Amygdala (tissue), 56 donors: ENCODE data around the gene CLMN.

Experiments used
- DNase-seq, 56 donors: peaks; one replicate each; lab custom pipeline; 2025; lab: John Stamatoyannopoulos, UW

Gene CLMN

DNA sequence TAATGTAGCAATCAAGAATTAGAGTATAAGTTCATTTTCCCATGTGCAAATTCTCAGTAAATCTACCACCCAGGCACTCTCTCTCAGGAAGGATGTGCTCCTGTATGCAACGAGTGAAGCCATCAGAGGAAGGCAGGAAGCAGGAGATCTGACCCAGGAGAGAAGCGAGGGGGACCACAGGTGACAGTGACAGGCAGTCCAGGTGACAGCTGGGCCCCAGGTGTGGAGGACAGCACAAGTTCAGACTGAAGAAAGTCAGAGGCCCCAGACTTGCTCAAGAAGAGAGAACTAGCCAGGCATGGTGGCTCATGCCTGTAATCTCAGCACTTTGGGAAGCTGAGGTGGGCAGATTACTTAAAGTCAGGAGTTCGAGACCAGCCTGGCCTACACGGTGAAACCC lies 13.8 kb downstream of the CLMN start:
- DNase-seq, result no peak

DNA sequence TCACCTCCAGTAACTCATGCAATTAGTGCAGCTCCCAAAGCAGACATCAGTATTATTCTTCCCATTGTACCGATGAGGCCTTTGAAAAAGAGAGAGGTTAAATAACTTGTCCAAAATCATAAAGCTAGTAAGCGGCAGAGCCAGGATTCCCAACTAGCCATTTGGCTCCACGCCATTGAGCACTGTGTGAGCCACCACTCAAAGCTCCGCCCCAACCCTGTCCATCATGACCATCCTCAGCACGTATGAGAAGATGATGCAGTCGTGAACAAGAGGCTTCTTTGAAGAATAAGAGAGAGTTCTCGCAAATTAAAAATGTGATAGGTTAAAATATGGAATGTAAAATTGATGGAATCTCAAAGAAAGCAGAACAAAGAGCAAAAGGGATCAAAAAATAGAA lies 14.6 kb downstream of the CLMN start:
- peak in 23 of 56 donors; percentile 27 to 76 (median 46) for DNase-seq

DNA sequence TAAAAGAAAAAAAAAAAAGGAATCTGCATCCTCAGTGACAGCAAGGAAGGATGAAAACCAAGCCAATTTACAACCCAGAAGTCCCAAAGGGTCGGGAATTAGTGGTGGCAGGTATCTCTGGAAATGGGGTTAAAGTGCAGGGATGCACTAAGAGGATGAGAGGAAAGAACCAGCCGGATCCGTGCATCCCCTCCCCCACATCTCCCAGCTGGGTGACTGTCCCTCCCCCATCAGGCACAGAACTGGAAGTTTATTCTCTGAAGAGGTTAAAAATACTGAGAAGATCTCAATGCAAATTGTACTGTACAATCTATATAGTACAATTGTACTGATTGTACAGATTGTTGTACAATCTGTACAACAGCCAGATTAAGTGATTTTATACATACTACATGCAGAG lies 15.4 kb downstream of the CLMN start:
- DNase-seq, result peak in 1 of 56 donors; percentile 34

DNA sequence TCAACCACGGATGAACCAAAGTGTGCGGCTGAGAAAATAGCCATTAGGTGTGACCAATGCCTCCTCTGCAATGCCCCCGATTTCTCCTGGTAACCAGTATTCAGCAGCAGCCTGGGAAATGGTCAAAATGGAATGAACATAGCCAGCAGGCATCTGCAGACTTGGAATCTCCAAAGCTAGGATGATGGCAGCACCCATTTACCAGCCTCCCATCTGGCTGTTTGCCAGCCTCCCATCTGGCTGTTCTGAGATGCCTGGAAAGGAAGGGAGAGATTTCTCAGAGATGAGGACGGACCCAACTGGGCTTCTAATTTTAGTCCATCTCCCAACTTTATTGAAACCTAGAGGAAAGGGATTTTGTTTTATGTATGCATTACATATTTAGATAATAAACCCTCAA lies 16.2 kb downstream of the CLMN start:
- DNase-seq, result peak in 39 of 56 donors; percentile 27 to 85 (median 55)

DNA sequence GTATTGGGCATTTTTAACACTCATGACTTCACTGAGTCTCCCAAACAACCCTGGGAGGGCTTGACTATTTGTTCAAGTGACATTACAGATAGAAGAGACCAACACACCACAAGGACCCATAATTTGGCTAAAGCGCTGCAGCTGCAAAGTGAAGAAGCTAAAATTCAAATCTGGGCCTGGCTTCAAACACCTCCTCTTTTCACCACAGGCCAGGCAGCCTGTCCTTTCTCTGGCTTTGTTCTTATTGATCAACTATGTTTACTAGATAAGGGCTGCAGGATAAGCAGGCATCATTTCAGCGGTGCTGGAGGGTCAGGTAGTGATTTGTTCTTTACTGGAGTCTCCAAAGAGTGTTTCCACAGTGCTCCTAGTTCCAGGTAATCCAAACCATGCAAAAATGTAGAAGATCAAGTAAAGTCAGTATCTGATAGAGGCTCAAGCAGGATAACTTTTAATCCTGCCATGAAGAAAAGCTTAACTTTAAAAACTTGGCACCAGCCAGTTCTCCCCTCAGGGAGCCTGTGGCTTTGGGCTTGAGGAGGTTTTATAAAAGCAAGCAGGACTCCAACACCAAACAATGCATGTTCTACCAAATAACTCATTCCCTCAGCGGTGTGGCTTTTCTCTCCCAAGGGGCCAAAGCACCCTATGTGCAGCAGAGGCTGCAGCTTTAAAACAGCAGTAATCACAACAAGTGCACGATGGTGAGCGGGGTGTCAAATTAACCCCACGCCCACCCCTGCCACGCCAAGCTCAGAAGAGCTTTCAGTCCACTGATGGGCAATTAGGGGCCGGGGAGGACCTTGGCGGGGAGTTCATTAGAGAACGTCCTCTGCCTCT lies 16.8 kb downstream of the CLMN start:
- DNase-seq, result no peak

DNA sequence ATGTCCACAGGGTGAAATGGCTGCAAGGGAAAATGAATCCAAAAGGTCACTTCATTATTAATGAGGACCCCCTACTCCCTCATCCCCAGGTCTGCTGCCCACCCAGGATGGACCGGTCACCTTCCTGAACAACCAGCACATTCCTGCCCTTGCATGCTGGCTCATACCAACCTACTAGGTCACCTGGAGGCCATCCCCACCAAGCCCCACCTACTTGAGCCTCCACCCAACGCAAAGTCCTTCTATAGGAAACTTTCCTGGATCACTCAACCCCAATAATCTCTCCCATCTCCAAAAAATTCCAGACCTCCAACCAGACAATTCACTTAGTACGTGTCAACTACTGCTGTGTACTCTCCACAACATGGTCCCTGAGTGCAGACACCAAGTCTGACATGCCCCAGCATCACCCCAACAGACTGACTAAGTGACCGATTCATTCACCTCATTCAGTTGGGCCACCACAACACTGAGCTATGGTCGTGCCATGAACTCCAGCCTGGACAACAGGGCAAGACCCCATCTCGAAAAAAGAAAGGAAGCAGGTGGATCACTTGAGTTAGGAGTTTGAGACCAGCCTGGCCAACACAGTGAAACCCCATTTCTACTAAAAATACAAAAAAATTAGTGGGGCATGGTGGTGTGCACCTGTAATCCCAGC lies 18.1 kb downstream of the CLMN start:
- no peak for DNase-seq

DNA sequence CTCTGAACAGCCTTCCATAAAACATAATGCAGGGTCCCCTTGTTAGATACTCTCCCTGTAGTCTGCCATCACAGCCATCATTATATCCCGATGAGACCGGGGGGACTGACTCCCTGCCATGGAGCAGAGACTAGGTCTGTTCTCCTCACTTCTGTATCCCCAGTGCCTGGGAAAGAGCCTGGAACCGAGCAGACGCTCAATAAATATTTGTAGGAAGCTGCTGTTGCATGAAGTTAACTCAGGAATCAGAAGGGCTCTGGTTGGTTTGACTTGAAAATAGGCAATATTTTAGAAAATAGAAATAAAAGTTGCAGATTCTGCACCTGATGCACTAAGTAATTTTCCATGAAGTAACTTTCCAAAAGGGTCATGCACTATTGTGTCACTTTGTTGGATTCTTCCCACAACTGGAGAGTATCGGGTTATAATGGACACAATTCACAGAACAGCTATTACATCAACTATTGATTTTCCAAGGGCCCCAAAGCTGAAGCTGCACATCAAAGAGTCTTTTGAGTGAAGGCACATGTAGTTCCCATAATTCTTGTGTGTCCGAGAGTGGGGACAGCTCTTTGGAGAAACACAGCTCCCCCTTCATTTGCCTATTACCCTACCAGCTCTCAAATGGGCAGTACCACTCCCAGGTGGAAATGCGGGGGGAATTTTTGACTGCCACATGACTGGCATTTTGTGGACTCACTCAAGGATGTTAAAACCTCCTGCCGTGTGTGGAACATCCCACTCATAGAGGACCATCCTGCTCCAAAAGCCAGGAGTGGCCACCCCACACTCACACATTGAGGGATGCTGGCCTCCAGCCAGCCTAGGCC lies 18.8 kb downstream of the CLMN start:
- DNase-seq, result peak in 39 of 56 donors; percentile 29 to 93 (median 63)

DNA sequence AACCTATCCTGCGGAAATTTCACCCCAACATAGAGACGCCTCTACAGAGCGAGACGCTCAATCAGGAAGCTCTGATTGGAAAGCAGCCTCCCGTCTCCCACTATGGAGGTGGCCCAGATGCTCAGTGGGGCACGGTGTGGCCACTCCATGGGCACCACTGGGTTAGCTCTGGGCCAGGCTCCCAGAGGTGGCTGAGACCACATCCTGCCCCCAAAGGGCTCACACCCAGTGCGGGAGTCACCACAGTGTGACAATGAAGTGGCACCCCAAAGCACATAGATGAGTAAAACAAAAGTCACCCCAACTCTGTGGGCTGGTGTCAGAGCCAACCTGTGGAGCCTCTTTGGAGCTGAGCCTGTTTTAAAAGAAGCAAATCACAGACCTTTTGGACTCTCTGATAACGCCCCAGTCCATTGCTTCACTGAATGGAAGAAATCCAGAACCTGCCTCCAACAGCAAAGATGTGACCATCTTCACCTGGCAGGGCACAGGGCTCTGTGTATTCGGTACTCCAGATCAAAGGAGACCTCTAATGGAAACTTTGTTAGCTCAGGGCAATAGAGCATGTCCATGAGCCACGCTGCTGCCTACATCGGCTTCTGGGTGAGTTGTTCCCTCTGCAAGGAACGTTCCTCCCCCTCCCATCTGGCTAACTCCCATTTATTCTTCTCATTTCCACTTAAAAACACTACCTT lies 19.6 kb downstream of the CLMN start:
- DNase-seq, result no peak

DNA sequence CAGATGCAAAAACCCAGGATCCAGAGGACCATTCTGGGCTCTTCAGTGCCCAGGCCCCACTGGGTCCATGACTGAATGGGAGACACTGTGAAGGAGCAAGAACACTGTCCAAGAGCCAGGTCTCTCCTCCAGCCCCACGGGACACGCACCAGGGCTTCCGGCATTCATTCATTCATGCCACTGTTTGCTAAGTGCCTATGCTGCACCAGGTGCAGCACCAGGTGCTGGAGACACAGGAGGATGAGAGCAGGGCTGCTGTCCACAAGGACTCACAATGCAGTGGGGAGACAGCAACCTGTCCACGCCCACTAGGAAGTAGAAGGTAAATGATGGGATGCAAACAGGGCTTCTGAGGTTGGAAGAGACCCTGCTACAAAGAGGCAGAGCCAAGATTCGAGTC lies 20.4 kb downstream of the CLMN start:
- no peak for DNase-seq

DNA sequence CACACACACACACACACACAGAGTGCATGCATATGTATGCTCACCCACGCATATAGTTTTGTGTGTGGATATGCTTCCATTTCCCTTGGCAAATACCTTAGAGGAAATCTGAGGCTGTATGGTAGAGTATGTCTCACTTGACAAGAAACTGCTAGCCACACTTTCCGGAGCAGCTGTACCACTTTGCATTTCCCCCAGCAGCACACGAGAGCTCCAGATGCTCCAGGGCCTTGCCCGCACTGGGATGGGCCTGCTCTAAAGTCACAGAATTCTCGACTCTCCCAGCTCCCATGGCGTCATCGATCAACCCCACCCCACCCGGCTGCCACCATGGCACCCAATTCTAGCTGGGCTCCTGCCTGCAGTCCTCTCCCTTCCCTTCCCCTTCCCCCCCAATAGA lies 21.9 kb downstream of the CLMN start:
- peak in 3 of 56 donors; percentile 22 to 50 (median 34) for DNase-seq

DNA sequence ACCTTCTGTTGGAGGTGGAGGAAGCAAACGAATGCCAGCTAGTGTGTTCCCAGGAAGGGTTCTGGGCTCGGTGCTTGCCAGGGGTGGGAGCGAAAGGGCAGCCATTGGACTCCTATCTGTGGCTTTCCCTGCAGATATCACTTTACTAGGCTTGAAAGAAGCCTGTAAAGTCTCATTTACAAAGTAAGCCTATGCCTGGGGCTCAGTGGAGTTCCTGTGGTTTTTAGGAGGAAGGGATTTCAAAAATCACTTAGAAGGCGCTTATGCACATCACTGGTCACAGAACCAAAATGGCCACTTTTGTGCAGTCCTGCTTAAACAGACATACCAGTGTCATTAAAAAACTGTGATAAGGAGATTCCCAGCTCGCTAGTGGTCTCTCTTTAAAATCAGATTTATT lies 22.7 kb downstream of the CLMN start:
- DNase-seq, result no peak

DNA sequence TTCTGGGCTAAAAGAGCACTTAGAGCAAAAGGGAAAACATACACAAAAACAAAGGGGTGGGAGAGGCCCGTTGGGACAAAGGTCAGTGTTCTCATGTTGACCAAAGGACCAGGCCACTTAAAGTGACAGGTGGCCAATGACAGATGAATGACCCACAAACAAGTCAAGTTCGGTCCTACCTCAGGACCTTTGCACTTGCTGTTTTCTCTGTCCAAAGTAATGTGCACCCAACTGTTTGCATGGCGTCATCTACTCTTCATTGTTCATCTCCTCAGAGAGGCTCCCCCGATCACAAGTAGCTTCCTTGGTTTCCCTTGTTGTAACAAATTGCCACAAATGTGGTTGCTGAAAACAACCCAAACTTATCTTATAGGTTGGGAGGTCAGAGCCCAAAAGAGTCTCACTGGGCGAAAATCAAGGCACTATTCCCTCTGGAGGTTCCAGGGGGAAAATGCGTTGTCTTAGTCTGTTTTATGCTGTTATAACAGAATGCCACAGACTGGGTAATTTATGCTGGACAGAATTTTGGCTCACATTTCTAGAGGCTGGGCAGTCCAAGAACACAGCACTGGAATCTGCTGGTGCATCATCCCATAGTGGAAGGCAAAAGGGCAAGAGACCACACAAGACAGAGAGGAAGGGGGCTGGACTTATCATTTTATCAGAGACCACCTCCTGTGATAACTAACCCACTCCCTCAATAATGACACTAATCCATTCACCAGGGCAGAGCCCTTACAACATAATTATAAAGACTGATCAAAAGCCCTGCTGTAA lies 23.9 kb downstream of the CLMN start:
- DNase-seq, result no peak

DNA sequence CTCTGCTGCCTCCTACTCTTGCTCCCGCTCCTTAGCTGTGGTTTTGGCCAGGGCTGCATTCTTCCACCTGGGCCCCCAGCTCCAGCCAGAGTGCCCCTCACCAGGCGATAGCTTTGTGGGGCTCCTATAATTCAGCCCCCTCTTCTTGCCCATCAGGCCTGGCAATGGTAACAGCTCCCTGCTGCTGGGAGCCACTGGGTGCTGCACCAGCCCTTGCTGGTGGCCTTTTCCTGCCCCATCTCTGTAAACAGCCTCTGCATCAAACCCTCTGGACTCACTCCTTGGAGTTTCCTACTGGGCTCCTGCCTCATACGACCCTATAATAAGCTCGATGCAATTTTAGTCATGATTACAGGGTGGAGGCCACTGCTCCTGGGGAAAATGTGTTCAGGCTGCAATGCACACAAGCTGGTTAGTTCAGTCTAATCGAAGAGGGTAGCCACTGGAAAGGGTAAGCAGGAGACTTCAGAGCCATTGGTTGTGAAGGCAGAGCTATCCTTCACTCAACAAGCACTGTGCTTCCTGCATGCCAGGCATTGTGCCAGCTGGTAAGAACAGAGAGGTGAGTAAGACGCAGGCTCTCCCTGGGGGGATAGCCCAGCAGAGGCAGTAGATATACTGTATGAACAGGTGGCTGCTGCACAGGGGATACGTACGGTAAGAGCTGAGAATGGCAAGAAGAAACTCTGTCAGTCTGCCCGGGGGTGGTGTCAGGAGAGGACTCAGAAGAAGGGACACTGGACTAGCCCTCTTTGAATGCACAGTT lies 24.7 kb downstream of the CLMN start:
- no peak for DNase-seq

DNA sequence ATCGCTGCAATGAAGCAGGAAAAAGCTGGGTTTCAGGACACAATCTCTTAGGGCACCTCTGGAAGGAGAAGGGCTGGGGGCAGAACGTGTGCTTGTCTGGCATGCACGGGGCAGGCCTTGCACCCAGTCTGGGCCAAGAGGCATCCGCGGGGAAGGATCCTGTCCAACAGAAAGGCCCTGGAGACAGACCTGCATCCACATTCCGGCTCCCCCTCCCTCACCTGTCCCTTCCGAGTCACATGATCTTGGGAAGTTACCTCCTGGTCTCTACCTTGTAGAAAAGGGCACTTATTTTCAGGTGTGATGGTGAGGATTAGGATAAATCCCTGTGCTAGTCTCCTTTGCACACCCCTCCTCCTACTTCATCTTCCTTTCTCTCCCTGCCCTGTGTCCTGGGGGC lies 25.4 kb downstream of the CLMN start:
- DNase-seq, result no peak

DNA sequence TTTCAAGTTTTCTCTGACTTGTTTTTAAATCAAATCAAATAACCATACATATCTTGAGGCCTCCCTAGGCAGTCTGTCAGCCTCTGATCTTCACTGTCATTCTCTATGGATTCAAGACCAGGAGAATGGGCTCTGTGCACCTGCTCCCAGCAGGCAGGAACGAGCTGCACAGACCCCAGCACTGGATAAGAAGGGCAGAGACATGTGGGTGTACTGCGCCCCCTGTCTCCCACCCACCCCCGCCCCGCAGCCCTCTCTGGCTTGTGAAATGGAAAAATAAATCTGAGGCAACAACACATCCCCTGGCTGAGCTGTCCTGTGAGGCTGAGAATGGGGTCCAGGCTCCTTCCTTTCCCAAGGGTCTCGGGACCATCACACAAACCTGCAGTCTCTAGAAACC lies 26.3 kb downstream of the CLMN start:
- DNase-seq, result no peak

DNA sequence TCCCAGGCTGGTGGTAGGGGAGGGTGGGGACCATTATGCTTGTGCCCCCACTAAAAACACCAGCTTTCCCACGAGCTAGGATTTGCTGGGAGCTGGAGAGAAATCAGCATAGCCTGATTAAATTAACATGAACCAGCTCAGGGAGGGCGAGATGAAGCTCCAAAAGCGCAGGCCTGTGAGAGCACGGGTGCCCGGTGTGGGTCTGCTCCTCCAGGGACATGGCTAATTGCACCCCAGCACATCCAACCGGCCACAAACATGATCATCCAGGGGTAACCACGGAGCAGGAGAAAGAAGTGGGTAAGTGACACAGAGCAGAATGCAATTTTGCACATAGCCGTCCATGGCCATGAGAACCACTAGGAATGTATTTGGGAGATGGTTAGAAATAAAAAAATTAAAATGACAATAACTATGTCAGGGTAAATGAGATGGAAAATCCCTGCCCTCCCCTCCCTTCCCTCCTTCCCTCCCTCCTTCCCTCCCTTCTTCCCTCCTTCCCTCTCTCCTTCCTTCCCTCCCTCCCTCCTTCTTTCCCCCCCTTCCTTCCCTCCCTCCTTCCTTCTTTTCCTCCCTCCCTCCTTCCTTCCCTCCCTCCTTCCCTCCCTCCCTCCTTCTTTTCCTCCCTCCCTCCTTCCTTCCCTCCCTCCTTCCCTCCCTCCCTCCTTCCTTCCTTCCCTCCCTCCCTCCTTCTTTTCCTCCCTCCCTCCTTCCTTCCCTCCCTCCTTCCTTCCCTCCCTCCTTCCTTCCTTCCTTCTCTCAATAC lies 26.9 kb downstream of the CLMN start:
- no peak for DNase-seq

DNA sequence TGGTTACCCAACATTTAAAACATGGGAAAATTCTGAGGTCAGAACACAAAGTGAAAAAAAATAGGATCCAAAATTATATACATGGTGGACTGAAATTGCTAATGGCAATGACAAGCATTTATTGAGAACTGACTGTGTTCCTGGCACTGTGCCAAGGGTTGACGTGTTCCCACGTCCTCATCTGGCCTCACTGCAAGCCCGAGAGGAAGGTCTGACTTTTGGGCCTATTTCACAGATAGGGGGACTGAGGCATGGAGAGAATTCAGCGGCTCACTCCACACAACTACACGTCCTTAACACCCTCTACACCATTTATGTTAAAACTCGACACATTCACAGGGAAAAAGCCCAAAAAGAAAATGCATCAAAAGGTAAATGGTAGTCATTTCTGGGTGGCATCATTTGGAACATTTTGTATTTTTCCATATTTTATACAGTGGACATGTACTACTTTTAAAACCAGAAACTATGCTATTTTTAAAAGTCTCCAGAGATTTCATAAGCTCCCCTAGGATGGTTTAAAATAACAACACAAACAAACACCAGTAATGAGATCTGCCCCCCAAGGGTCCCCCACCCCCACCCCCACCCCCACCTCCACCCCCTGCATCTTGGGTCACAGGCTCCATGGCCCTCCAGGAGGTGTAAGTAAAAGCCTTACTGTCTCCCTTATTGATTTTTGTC lies 27.7 kb downstream of the CLMN start:
- peak in 26 of 56 donors; percentile 26 to 77 (median 45) for DNase-seq
